ENCODE data around the gene CELF4. TPM values are rescaled to one million over a fixed set of nuclear protein-coding genes. Genes with fewer than 3 reads are reported as not detected.

The CELF4 gene
- total RNA-seq, 1 experiment from 2014 or later, result not detected

GRCh38 chr18:37572736-37573135, 7.1 kb upstream of the CELF4 start:
- Histone ChIP-seq H3K4me1 (ENCODE audit: control insufficient read depth, insufficient read depth, low read length) (no peaks in the 10 kb centered on the region), H3K4me3 (ENCODE audit: low read depth in 2 of 2, low read length in 2 of 2) (no peak overlapping the region), H3K27me3 (ENCODE audit: control insufficient read depth, insufficient read depth, low read length) (no peaks in the 10 kb centered on the region; the same call in 1 of the 2 replicates), H3K9me3 (ENCODE audit: control insufficient read depth, insufficient read depth, low read depth, low read length) (no peaks in the 10 kb centered on the region), H3K36me3 (ENCODE audit: control insufficient read depth, insufficient read depth, low read length) (no peaks in the 10 kb centered on the region), H3K27ac (ENCODE audit: low read length) (no peak overlapping the region)
- ChIA-PET CTCF (no interaction called here), POLR2A (no interaction called here)
- TF ChIP-seq POLR2AphosphoS5 (IDR thresholded peaks at IDR 0.05; ENCODE audit: low read depth, low read length) (no peak), SIN3A (IDR thresholded peaks at IDR 0.05; ENCODE audit: borderline replicate concordance, insufficient read depth, low read depth, low read length) (no peak), TCF7L2 (IDR thresholded peaks at IDR 0.05; ENCODE audit: low read depth, low read length) (no peak)
- TF ChIP-seq, protein P1, sequence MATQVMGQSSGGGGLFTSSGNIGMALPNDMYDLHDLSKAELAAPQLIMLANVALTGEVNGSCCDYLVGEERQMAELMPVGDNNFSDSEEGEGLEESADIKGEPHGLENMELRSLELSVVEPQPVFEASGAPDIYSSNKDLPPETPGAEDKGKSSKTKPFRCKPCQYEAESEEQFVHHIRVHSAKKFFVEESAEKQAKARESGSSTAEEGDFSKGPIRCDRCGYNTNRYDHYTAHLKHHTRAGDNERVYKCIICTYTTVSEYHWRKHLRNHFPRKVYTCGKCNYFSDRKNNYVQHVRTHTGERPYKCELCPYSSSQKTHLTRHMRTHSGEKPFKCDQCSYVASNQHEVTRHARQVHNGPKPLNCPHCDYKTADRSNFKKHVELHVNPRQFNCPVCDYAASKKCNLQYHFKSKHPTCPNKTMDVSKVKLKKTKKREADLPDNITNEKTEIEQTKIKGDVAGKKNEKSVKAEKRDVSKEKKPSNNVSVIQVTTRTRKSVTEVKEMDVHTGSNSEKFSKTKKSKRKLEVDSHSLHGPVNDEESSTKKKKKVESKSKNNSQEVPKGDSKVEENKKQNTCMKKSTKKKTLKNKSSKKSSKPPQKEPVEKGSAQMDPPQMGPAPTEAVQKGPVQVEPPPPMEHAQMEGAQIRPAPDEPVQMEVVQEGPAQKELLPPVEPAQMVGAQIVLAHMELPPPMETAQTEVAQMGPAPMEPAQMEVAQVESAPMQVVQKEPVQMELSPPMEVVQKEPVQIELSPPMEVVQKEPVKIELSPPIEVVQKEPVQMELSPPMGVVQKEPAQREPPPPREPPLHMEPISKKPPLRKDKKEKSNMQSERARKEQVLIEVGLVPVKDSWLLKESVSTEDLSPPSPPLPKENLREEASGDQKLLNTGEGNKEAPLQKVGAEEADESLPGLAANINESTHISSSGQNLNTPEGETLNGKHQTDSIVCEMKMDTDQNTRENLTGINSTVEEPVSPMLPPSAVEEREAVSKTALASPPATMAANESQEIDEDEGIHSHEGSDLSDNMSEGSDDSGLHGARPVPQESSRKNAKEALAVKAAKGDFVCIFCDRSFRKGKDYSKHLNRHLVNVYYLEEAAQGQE (IDR thresholded peaks at IDR 0.05; ENCODE audit: insufficient read depth in 1 of 2, low read depth in 2 of 2, low read length in 1 of 2), result no peak
- TF ChIP-seq, protein P2, sequence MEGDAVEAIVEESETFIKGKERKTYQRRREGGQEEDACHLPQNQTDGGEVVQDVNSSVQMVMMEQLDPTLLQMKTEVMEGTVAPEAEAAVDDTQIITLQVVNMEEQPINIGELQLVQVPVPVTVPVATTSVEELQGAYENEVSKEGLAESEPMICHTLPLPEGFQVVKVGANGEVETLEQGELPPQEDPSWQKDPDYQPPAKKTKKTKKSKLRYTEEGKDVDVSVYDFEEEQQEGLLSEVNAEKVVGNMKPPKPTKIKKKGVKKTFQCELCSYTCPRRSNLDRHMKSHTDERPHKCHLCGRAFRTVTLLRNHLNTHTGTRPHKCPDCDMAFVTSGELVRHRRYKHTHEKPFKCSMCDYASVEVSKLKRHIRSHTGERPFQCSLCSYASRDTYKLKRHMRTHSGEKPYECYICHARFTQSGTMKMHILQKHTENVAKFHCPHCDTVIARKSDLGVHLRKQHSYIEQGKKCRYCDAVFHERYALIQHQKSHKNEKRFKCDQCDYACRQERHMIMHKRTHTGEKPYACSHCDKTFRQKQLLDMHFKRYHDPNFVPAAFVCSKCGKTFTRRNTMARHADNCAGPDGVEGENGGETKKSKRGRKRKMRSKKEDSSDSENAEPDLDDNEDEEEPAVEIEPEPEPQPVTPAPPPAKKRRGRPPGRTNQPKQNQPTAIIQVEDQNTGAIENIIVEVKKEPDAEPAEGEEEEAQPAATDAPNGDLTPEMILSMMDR (IDR thresholded peaks at IDR 0.05), result no peak
- ATAC-seq (no peak), DNase-seq (ENCODE audit: low read depth, low spot score) (no peak)
- intact Hi-C loops (cut with micrococcal nuclease; ENCODE audit: unreplicated experiment) (no loop called here), in situ Hi-C loops (cut with HindIII; ENCODE audit: low pct_unique_long_range_greater_than_20kb, low sequenced_read_pairs) (no loop called here)
- no TSS peak for BruUV-seq (replicated peaks)

DNA sequence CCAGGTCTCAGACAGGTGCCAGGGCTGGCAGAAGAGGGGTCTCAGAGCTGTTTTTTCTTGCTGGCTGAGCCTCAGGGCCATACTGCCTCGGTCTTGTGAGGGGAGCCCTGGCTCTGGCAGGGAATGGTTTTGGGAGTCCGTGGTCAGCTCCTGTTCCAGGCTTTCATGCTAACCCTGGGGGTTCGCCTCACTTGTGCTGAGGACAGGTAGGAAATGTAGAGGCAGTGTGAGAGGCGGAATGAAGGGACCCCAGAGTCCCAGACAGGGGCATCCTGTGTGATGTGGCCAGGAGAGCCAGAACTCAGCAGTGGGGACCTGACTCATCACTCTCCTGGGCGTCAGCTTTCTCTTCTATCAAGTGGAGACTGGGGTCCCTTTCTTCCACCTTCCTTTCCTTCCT, 5.7 kb upstream of the CELF4 start:
- intact Hi-C loops (cut with micrococcal nuclease; ENCODE audit: unreplicated experiment), result no loop called here
- no peak for DNase-seq (ENCODE audit: low read depth, low spot score)
- no peaks in the 10 kb centered on the region for H3K4me1 ChIP-seq (ENCODE audit: control insufficient read depth, insufficient read depth, low read length)
- no peak overlapping the region for H3K4me3 ChIP-seq (ENCODE audit: low read depth in 2 of 2, low read length in 2 of 2)
- no TSS peak for BruUV-seq (replicated peaks)
- H3K36me3 ChIP-seq (ENCODE audit: control insufficient read depth, insufficient read depth, low read length), result no peaks in the 10 kb centered on the region
- ATAC-seq, result no peak
- in situ Hi-C loops (cut with HindIII; ENCODE audit: low pct_unique_long_range_greater_than_20kb, low sequenced_read_pairs), result no loop called here
- TF ChIP-seq SIN3A (IDR thresholded peaks at IDR 0.05; ENCODE audit: borderline replicate concordance, insufficient read depth, low read depth, low read length) (no peak), TCF7L2 (IDR thresholded peaks at IDR 0.05; ENCODE audit: low read depth, low read length) (no peak)
- TF ChIP-seq, protein P1 (IDR thresholded peaks at IDR 0.05; ENCODE audit: insufficient read depth in 1 of 2, low read depth in 2 of 2, low read length in 1 of 2), result no peak
- H3K27ac ChIP-seq (ENCODE audit: low read length), result no peak overlapping the region
- CTCF ChIA-PET, result no interaction called here
- H3K9me3 ChIP-seq (ENCODE audit: control insufficient read depth, insufficient read depth, low read depth, low read length), result no peaks in the 10 kb centered on the region
- POLR2A ChIA-PET, result no interaction called here
- H3K27me3 ChIP-seq (ENCODE audit: control insufficient read depth, insufficient read depth, low read length), result peaks cover 2% of the 10 kb centered on the region; the same call in 1 of the 2 replicates
